A549 (cell line): Measurements from ENCODE around the gene TMSB4X.

Experiments
- CTCF ChIP-seq: fragments of >200 bp; sonication (Bioruptor Twin); formaldehyde crosslinking; IDR thresholded peaks from 3 replicates; pipeline ENCODE4 v1.5.1; 2016
- ELK1 ChIP-seq: fragments of 150-350 bp; IDR thresholded peaks from 2 replicates; pipeline ENCODE4 v1.6.1; 2014; ENCODE audit warnings: low read depth, mild to moderate bottlenecking, low read length
- REST ChIP-seq: fragments of 200-600 bp; sonication (generic); IDR thresholded peaks from 2 replicates; pipeline ENCODE4 v1.6.1; 2016; ENCODE audit warnings: antibody characterized with exemption, mild to moderate bottlenecking, moderate library complexity
- SMC3 ChIP-seq: fragments of >200 bp; sonication (Bioruptor Twin); formaldehyde crosslinking; IDR thresholded peaks from 3 replicates; pipeline ENCODE4 v1.6.1; 2018; ENCODE audit warnings: inconsistent platforms

GRCh38 chrX:12951595-12951975 lies 23.3 kb upstream of the TMSB4X start:
- TF ChIP-seq CTCF (no peak), REST (no peak), ELK1 (no peak), SMC3 (no peak)
